ENCODE data around the gene LIN7A. TPM values are rescaled to one million over a fixed set of nuclear protein-coding genes. Genes with fewer than 3 reads are reported as not detected.
"Not testable (repeated sequence)": the region's sequence is repeated elsewhere in the genome, so short reads cannot be mapped to it uniquely, and the experiment has no call there.

LIN7A gene
- total RNA-seq, 4 donors from 2014 or later = 5.0 to 28.2 (median 20.7) TPM

GRCh38 chr12:80798281-80798680 is 139.5 kb downstream of the LIN7A start:
- Histone ChIP-seq H3K36me3 (no peaks in the 10 kb centered on the region), H3K27me3 (no peaks in the 10 kb centered on the region), H3K4me1 (no peaks in the 10 kb centered on the region), H3K27ac (no peak overlapping the region), H3K9me3 (no peaks in the 10 kb centered on the region), H3K4me3 (no peak overlapping the region)
- DNase-seq = no peak
- TF ChIP-seq POLR2A (IDR thresholded peaks at IDR 0.05) = no peak
- no peak for TF ChIP-seq CTCF (IDR thresholded peaks at IDR 0.05)

- TF ChIP-seq CTCF (IDR thresholded peaks at IDR 0.05) = no peak
- no peak for TF ChIP-seq POLR2A (IDR thresholded peaks at IDR 0.05)
- H3K36me3 ChIP-seq = no peaks in the 10 kb centered on the region
- H3K9me3 ChIP-seq = no peaks in the 10 kb centered on the region
- no peaks in the 10 kb centered on the region for H3K27me3 ChIP-seq
- H3K4me1 ChIP-seq = no peaks in the 10 kb centered on the region
- H3K4me3 ChIP-seq = no peak overlapping the region
- H3K27ac ChIP-seq = no peak overlapping the region
- no peak for DNase-seq
Measured at GRCh38 chr12:80794551-80794950, 143.2 kb downstream of the LIN7A start.

- TF ChIP-seq POLR2A (IDR thresholded peaks at IDR 0.05) = no peak
- TF ChIP-seq CTCF (IDR thresholded peaks at IDR 0.05) = no peak
- no peak for DNase-seq
- Histone ChIP-seq H3K36me3 (no peaks in the 10 kb centered on the region), H3K27me3 (no peaks in the 10 kb centered on the region), H3K4me1 (no peaks in the 10 kb centered on the region), H3K4me3 (no peak overlapping the region), H3K27ac (no peak overlapping the region), H3K9me3 (no peaks in the 10 kb centered on the region)
Measured at GRCh38 chr12:80792861-80793260, 144.9 kb downstream of the LIN7A start.

GRCh38 chr12:80791863-80792262 is 145.9 kb downstream of the LIN7A start:
- Histone ChIP-seq H3K36me3 (no peaks in the 10 kb centered on the region), H3K27ac (no peak overlapping the region), H3K27me3 (no peaks in the 10 kb centered on the region), H3K9me3 (no peaks in the 10 kb centered on the region), H3K4me3 (no peak overlapping the region), H3K4me1 (no peaks in the 10 kb centered on the region)
- DNase-seq = no peak
- TF ChIP-seq CTCF (IDR thresholded peaks at IDR 0.05) (no peak), POLR2A (IDR thresholded peaks at IDR 0.05) (no peak)

- H3K9me3 ChIP-seq, H3K4me3 ChIP-seq, H3K27me3 ChIP-seq, DNase-seq, H3K36me3 ChIP-seq, H3K27ac ChIP-seq, H3K4me1 ChIP-seq: not testable (repeated sequence)
Measured at GRCh38 chr12:80788407-80788806, 149.3 kb downstream of the LIN7A start.

GRCh38 chr12:80782963-80783470 is 154.7 kb downstream of the LIN7A start:
- H3K4me1 ChIP-seq, H3K36me3 ChIP-seq, H3K27ac ChIP-seq, H3K4me3 ChIP-seq, H3K9me3 ChIP-seq, DNase-seq, H3K27me3 ChIP-seq: not testable (repeated sequence)

GRCh38 chr12:80781313-80781712 is 156.4 kb downstream of the LIN7A start:
- Histone ChIP-seq H3K27me3 (no peaks in the 10 kb centered on the region), H3K27ac (no peak overlapping the region), H3K4me3 (no peak overlapping the region), H3K9me3 (no peaks in the 10 kb centered on the region), H3K4me1 (peaks cover 0 to 6% (median 0%) of the 10 kb centered on the region in 4 donors), H3K36me3 (no peaks in the 10 kb centered on the region)
- TF ChIP-seq CTCF (IDR thresholded peaks at IDR 0.05) (no peak), POLR2A (IDR thresholded peaks at IDR 0.05) (no peak)
- no peak for DNase-seq
